Uterus (tissue), 4 donors: ENCODE results near the gene GPATCH4. TPM values are rescaled to one million over a fixed set of nuclear protein-coding genes. Genes with fewer than 3 reads are reported as not detected.

Experiments used
- DNase-seq, 2 donors: peaks; one replicate each; pipeline ENCODE4 v3.0.0-alpha.2; 2019 to 2020
- H3K27ac ChIP-seq, 2 donors: fragments of 200-600 bp; sonication (generic); 1 replicate in 1 of 2; 2 replicates in 1 of 2; pipeline ENCODE4 v1.5.1; 2016 to 2018
- H3K27me3 ChIP-seq, 2 donors: fragments of 200-600 bp; sonication (generic); one replicate each; pipeline ENCODE4 v1.5.1; 2018 to 2019; ENCODE audit warnings: control low read depth in 1 of 2
- H3K36me3 ChIP-seq, 2 donors: fragments of 200-600 bp; sonication (generic); one replicate each; pipeline ENCODE4 v1.5.1; 2019; ENCODE audit warnings: control low read depth in 1 of 2
- H3K4me1 ChIP-seq, 2 donors: fragments of 200-600 bp; sonication (generic); one replicate each; pipeline ENCODE4 v1.5.1; 2018 to 2019; ENCODE audit warnings: control low read depth in 1 of 2
- H3K4me3 ChIP-seq, 2 donors: fragments of 200-600 bp; sonication (generic); 1 replicate in 1 of 2; 2 replicates in 1 of 2; pipeline ENCODE4 v1.5.1; 2018 to 2019; ENCODE audit warnings: mild to moderate bottlenecking in 1 of 2
- H3K9me3 ChIP-seq, 2 donors: fragments of 200-600 bp; sonication (generic); one replicate each; pipeline ENCODE4 v1.5.1; 2019; ENCODE audit warnings: control low read depth in 1 of 2
- POLR2A ChIP-seq, 2 donors: fragments of 450-650 bp; IDR thresholded peaks; one replicate each; pipeline ENCODE4 v1.6.1; 2016; ENCODE audit warnings: antibody characterized with exemption in 2 of 2, mild to moderate bottlenecking in 1 of 2, moderate library complexity in 1 of 2
- intact Hi-C: fragments of 100-400 bp; cut with DNase I; formaldehyde crosslinking; loops from one replicate; pipeline ENCODE4 v1.15.1; 2023; ENCODE audit warnings: low total_unique reads
- total RNA-seq, 4 donors: library from RNA; depleted of rRNA in 3 of 4; stranded (reverse); fragments of >200 nt in 3 of 4; gene quantifications; one replicate each; pipeline versions ENCODE4 v1.1.0 to v1.2.4, GENCODE V29; 2014 to 2023
- TF ChIP-seq, protein P1 (sequence below), 4 experiments: fragments of 200-600 bp in 2 of 4; fragments of 450-650 bp in 2 of 4; sonication (generic) in 2 of 4; IDR thresholded peaks; one replicate each; pipeline ENCODE4 v1.5.1; 2016 to 2019; ENCODE audit warnings: antibody characterized with exemption in 4 of 4, mild to moderate bottlenecking in 2 of 4, moderate library complexity in 1 of 4
- donor health status: DM: yes; HTN: yes; CAD: no.

The GPATCH4 gene
- total RNA-seq, 4 donors from 2014 or later = 2.3 to 31.6 (median 19.8) TPM

DNA sequence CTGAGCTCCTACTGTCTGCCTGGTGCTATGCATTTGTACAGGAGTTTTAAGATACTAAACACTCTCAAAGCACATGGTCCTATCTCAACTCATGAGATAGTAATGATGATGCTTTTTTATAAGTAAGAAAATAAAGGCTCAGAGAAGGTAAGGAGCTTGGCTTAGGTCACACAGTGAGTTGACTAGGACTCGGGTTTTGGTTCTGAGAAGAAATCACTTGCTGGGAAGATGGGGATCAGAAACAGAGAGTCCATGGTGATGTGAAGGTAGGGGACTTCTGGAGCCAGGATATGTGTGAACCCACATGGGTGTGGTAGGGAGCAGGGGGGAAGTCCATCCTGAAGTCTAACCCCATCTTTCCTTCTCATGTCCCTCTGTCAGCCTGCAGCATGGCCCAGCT lies 44.4 kb upstream of the GPATCH4 start:
- Histone ChIP-seq H3K36me3 (no peaks in the 10 kb centered on the region), H3K4me1 (peaks cover 0 to 13% of the 10 kb centered on the region in 2 donors), H3K27me3 (no peaks in the 10 kb centered on the region), H3K9me3 (no peaks in the 10 kb centered on the region), H3K27ac (no peak overlapping the region), H3K4me3 (no peak overlapping the region)
- intact Hi-C loops = no loop called here
- TF ChIP-seq, protein P1, sequence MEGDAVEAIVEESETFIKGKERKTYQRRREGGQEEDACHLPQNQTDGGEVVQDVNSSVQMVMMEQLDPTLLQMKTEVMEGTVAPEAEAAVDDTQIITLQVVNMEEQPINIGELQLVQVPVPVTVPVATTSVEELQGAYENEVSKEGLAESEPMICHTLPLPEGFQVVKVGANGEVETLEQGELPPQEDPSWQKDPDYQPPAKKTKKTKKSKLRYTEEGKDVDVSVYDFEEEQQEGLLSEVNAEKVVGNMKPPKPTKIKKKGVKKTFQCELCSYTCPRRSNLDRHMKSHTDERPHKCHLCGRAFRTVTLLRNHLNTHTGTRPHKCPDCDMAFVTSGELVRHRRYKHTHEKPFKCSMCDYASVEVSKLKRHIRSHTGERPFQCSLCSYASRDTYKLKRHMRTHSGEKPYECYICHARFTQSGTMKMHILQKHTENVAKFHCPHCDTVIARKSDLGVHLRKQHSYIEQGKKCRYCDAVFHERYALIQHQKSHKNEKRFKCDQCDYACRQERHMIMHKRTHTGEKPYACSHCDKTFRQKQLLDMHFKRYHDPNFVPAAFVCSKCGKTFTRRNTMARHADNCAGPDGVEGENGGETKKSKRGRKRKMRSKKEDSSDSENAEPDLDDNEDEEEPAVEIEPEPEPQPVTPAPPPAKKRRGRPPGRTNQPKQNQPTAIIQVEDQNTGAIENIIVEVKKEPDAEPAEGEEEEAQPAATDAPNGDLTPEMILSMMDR (IDR thresholded peaks at IDR 0.05) = no peak
- no peak for TF ChIP-seq POLR2A (IDR thresholded peaks at IDR 0.05)
- DNase-seq = no peak

DNA sequence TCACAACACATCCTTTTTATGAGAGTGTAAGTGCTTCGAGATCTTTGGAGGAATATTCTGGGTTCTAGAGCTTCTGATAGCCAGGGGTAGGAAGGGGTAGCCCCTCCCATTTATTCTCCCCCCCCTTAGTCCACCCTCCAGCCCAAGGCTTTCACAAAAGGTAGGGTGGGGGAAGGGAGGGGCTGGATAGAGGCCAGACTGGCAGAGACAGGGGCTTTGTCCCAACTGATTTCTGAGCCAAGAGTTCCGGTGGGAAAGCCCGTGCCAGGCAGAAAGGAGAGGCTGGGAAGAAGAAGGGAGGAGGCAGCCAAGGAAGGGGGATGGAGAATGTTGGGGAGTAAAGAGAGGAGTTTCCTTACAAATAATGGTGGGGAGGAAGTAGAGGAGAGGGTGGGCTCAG lies 43.8 kb upstream of the GPATCH4 start:
- H3K27me3 ChIP-seq = no peaks in the 10 kb centered on the region
- peaks cover 0 to 14% of the 10 kb centered on the region in 2 donors for H3K4me1 ChIP-seq
- intact Hi-C loops = no loop called here
- no peaks in the 10 kb centered on the region for H3K36me3 ChIP-seq
- DNase-seq = no peak
- H3K9me3 ChIP-seq = no peaks in the 10 kb centered on the region
- H3K27ac ChIP-seq = no peak overlapping the region
- H3K4me3 ChIP-seq = no peak overlapping the region
- TF ChIP-seq POLR2A (IDR thresholded peaks at IDR 0.05) = no peak
- TF ChIP-seq, protein P1 (IDR thresholded peaks at IDR 0.05) = no peak

- DNase-seq = no peak
- H3K4me3 ChIP-seq = no peak overlapping the region
- peaks cover 0 to 14% of the 10 kb centered on the region in 2 donors for H3K4me1 ChIP-seq
- no peak overlapping the region for H3K27ac ChIP-seq
- H3K36me3 ChIP-seq = no peaks in the 10 kb centered on the region
- no peaks in the 10 kb centered on the region for H3K9me3 ChIP-seq
- no peaks in the 10 kb centered on the region for H3K27me3 ChIP-seq
- TF ChIP-seq, protein P1 (IDR thresholded peaks at IDR 0.05) = no peak
- TF ChIP-seq POLR2A (IDR thresholded peaks at IDR 0.05) = no peak
- intact Hi-C loops = no loop called here
Observed at GRCh38 chr1:156644640-156645039, 43.4 kb upstream of the GPATCH4 start.

- Histone ChIP-seq H3K27me3 (no peaks in the 10 kb centered on the region), H3K27ac (no peak overlapping the region), H3K4me3 (no peak overlapping the region), H3K9me3 (no peaks in the 10 kb centered on the region), H3K4me1 (peaks cover 0 to 14% of the 10 kb centered on the region in 2 donors), H3K36me3 (no peaks in the 10 kb centered on the region)
- intact Hi-C loops = no loop called here
- TF ChIP-seq, protein P1 (IDR thresholded peaks at IDR 0.05) = no peak
- no peak for TF ChIP-seq POLR2A (IDR thresholded peaks at IDR 0.05)
- DNase-seq = no peak
Observed at GRCh38 chr1:156644146-156644545, 42.9 kb upstream of the GPATCH4 start.

GRCh38 chr1:156643778-156644092 lies 42.5 kb upstream of the GPATCH4 start:
- DNase-seq = no peak

More at GRCh38 chr1:156643778-156644092, 42.5 kb upstream of the GPATCH4 start:
- intact Hi-C loops = no loop called here
- Histone ChIP-seq H3K4me3 (no peak overlapping the region), H3K9me3 (no peaks in the 10 kb centered on the region), H3K27ac (no peak overlapping the region), H3K36me3 (no peaks in the 10 kb centered on the region), H3K4me1 (peaks cover 0 to 14% of the 10 kb centered on the region in 2 donors), H3K27me3 (no peaks in the 10 kb centered on the region)
- no peak for TF ChIP-seq POLR2A (IDR thresholded peaks at IDR 0.05)
- TF ChIP-seq, protein P1 (IDR thresholded peaks at IDR 0.05) = no peak
